Ishikawa (cell line): ENCODE measurements around the gene GABARAPL2.

ENCODE experiments used
- CEBPB ChIP-seq: IDR thresholded peaks from 2 replicates; pipeline ENCODE4 v1.6.1; 2012
- EP300 ChIP-seq: IDR thresholded peaks from 2 replicates; pipeline ENCODE4 v1.6.1; 2012; ENCODE audit warnings: borderline replicate concordance
- MAX ChIP-seq: IDR thresholded peaks from 2 replicates; pipeline ENCODE4 v1.6.1; 2012
- NFIC ChIP-seq: IDR thresholded peaks from 2 replicates; pipeline ENCODE4 v1.6.1; 2012
- RAD21 ChIP-seq: IDR thresholded peaks from 2 replicates; pipeline ENCODE4 v1.6.1; 2012; ENCODE audit warnings: low read depth
- REST ChIP-seq: IDR thresholded peaks from 2 replicates; pipeline ENCODE4 v1.6.1; 2012; ENCODE audit warnings: low read depth, mild to moderate bottlenecking
- TEAD4 ChIP-seq: IDR thresholded peaks from 2 replicates; pipeline ENCODE4 v1.6.1; 2012
- YY1 ChIP-seq: IDR thresholded peaks from 2 replicates; pipeline ENCODE4 v1.6.1; 2012; ENCODE audit warnings: low read depth
- ZBTB7A ChIP-seq: IDR thresholded peaks from 2 replicates; pipeline ENCODE4 v1.6.1; 2012; ENCODE audit warnings: low read depth

DNA sequence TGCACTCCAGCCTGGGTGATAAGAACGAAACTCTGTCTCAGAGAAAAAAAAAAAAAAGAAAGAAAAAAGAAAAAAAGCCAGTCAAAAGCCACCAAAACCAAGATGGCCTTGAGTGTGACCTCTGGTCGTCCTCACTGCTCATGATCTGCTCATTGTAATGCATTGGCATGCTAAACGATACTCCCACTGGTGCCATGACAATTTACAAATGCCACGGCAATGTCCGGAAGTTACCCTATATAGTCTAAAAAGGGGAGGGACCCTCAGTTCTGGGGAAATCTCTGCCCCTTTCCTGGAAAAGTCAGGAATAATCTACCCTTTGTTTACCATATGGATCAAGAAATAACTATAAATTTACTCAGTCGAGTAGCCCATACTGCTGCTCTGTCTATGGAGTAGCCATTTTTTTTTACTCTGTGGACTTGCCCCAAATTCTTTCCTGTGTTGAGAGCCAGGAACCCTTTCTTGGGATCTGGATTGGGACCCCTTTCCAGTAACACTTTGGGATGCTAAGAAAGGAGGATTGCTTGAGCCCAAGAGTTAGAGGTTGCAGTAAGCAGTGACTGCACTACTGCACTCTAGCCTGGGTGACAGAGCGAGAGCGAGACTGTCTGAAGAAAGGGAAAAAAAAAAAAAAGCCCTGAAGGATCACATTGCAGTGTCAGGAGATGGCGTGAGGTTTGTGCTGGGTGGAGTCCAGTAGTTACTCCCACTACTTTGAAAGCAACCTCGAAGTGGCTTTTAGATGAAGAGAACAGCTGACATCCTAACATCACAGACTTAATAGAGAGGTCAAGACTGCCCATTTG lies 6.4 kb upstream of the GABARAPL2 start:
- TF ChIP-seq REST (no peak), NFIC (no peak), CEBPB (no peak), RAD21 (no peak), ZBTB7A (no peak), MAX (0 out of 2 replicates have a peak, but pooled peaks have one; percentile 10), YY1 (no peak), EP300 (no peak), TEAD4 (no peak)
